ENCODE data around the gene GPR4. TPM values are rescaled to one million over a fixed set of nuclear protein-coding genes. Genes with fewer than 3 reads are reported as not detected.

Gene GPR4

GRCh38 chr19:45547965-45548609, 53.9 kb downstream of the GPR4 start:
- Histone ChIP-seq H2BK15ac (ENCODE audit: low read length) (no peak overlapping the region), H3K4me2 (ENCODE audit: insufficient read depth, low read length, poor library complexity, severe bottlenecking) (no peak overlapping the region), H3K4ac (ENCODE audit: low read length) (no peak overlapping the region), H3K18ac (ENCODE audit: low read length) (no peak overlapping the region), H3K27ac (replicated peaks; ENCODE audit: low read length) (no peak overlapping the region), H3K4me1 (ENCODE audit: control insufficient read depth in 2 of 2, insufficient read depth in 1 of 2, low read depth in 1 of 2, low read length in 2 of 2) (peaks cover 0 to 8% of the 10 kb centered on the region in 2 donors), H3K27me3 (ENCODE audit: control insufficient read depth in 3 of 3, insufficient read depth in 3 of 3, low read depth in 1 of 3, low read length in 3 of 3) (no peaks in the 10 kb centered on the region), H2BK5ac (ENCODE audit: low read length) (no peak overlapping the region), H3K4me3 (ENCODE audit: low read length in 2 of 2) (no peak overlapping the region), H2AFZ (ENCODE audit: low read length) (no peak overlapping the region), H3K36me3 (replicated peaks in 1 of 2; ENCODE audit: control insufficient read depth in 2 of 2, insufficient read depth in 2 of 2, low read length in 2 of 2) (peaks cover under 1 to 3% of the 10 kb centered on the region in 2 donors), H4K8ac (ENCODE audit: low read depth, low read length) (no peak overlapping the region), H2AK5ac (ENCODE audit: low read depth, low read length) (no peak overlapping the region), H3K9ac (ENCODE audit: low read depth, low read length, poor library complexity) (no peak overlapping the region), H3K79me1 (ENCODE audit: low read depth, low read length) (no peaks in the 10 kb centered on the region), H3K9me3 (replicated peaks in 1 of 2; ENCODE audit: control insufficient read depth in 2 of 2, insufficient read depth in 1 of 2, low read depth in 1 of 2, low read length in 2 of 2) (no peaks in the 10 kb centered on the region), H2BK12ac (ENCODE audit: low read length) (no peak overlapping the region), H4K91ac (ENCODE audit: low read depth, low read length, poor library complexity) (no peak overlapping the region), H3K23ac (ENCODE audit: low read depth, low read length, poor library complexity) (no peak overlapping the region), H3K14ac (ENCODE audit: low read length) (no peak overlapping the region), H2BK120ac (ENCODE audit: low read depth, low read length) (no peak overlapping the region)
- no peak for DNase-seq (ENCODE audit: low spot score)
- WGBS, 2 donors (ENCODE audit: extremely low coverage in 2 of 2, insufficient read length in 2 of 2, insufficient replicate concordance in 1 of 2), result no CpG with 5 or more reads among the region's 9 CpGs

GRCh38 chr19:45547211-45547770, 54.7 kb downstream of the GPR4 start:
- Histone ChIP-seq H2AFZ (ENCODE audit: low read length) (no peak overlapping the region), H2AK5ac (ENCODE audit: low read depth, low read length) (no peak overlapping the region), H2BK12ac (ENCODE audit: low read length) (no peak overlapping the region), H3K23ac (ENCODE audit: low read depth, low read length, poor library complexity) (no peak overlapping the region), H3K4me2 (ENCODE audit: insufficient read depth, low read length, poor library complexity, severe bottlenecking) (no peak overlapping the region), H3K36me3 (replicated peaks in 1 of 2; ENCODE audit: control insufficient read depth in 2 of 2, insufficient read depth in 2 of 2, low read length in 2 of 2) (no peaks in the 10 kb centered on the region), H3K27ac (replicated peaks; ENCODE audit: low read length) (no peak overlapping the region), H3K27me3 (ENCODE audit: control insufficient read depth in 3 of 3, insufficient read depth in 3 of 3, low read depth in 1 of 3, low read length in 3 of 3) (no peaks in the 10 kb centered on the region), H2BK5ac (ENCODE audit: low read length) (no peak overlapping the region), H3K4me1 (ENCODE audit: control insufficient read depth in 2 of 2, insufficient read depth in 1 of 2, low read depth in 1 of 2, low read length in 2 of 2) (peaks cover 0 to 8% of the 10 kb centered on the region in 2 donors), H4K8ac (ENCODE audit: low read depth, low read length) (no peak overlapping the region), H3K14ac (ENCODE audit: low read length) (no peak overlapping the region), H3K4ac (ENCODE audit: low read length) (no peak overlapping the region), H2BK15ac (ENCODE audit: low read length) (no peak overlapping the region), H3K9ac (ENCODE audit: low read depth, low read length, poor library complexity) (no peak overlapping the region), H3K18ac (ENCODE audit: low read length) (no peak overlapping the region), H3K9me3 (replicated peaks in 1 of 2; ENCODE audit: control insufficient read depth in 2 of 2, insufficient read depth in 1 of 2, low read depth in 1 of 2, low read length in 2 of 2) (no peaks in the 10 kb centered on the region), H3K4me3 (ENCODE audit: low read length in 2 of 2) (no peak overlapping the region), H4K91ac (ENCODE audit: low read depth, low read length, poor library complexity) (no peak overlapping the region), H3K79me1 (ENCODE audit: low read depth, low read length) (no peaks in the 10 kb centered on the region), H2BK120ac (ENCODE audit: low read depth, low read length) (no peak overlapping the region)
- no peak for DNase-seq (ENCODE audit: low spot score)
- WGBS, 2 donors (ENCODE audit: extremely low coverage in 2 of 2, insufficient read length in 2 of 2, insufficient replicate concordance in 1 of 2), result no CpG with 5 or more reads among the region's 10 CpGs

GRCh38 chr19:45542234-45542668, 59.8 kb downstream of the GPR4 start:
- peak overlapping the region; percentile 4 for H2BK15ac ChIP-seq (ENCODE audit: low read length)
- H3K4ac ChIP-seq (ENCODE audit: low read length), result no peak overlapping the region
- no peak overlapping the region for H2BK120ac ChIP-seq (ENCODE audit: low read depth, low read length)
- no peak overlapping the region for H2BK12ac ChIP-seq (ENCODE audit: low read length)
- no peaks in the 10 kb centered on the region for H3K4me1 ChIP-seq (ENCODE audit: control insufficient read depth in 2 of 2, insufficient read depth in 1 of 2, low read depth in 1 of 2, low read length in 2 of 2)
- no peak overlapping the region for H4K91ac ChIP-seq (ENCODE audit: low read depth, low read length, poor library complexity)
- H2AFZ ChIP-seq (ENCODE audit: low read length), result no peak overlapping the region
- no peaks in the 10 kb centered on the region for H3K9me3 ChIP-seq (replicated peaks in 1 of 2; ENCODE audit: control insufficient read depth in 2 of 2, insufficient read depth in 1 of 2, low read depth in 1 of 2, low read length in 2 of 2)
- H3K14ac ChIP-seq (ENCODE audit: low read length), result no peak overlapping the region
- no peak overlapping the region for H3K4me2 ChIP-seq (ENCODE audit: insufficient read depth, low read length, poor library complexity, severe bottlenecking)
- no peaks in the 10 kb centered on the region for H3K36me3 ChIP-seq (replicated peaks in 1 of 2; ENCODE audit: control insufficient read depth in 2 of 2, insufficient read depth in 2 of 2, low read length in 2 of 2)
- no peak overlapping the region for H2AK5ac ChIP-seq (ENCODE audit: low read depth, low read length)
- no peak overlapping the region for H3K9ac ChIP-seq (ENCODE audit: low read depth, low read length, poor library complexity)
- H3K18ac ChIP-seq (ENCODE audit: low read length), result no peak overlapping the region
- H3K4me3 ChIP-seq (ENCODE audit: low read length in 2 of 2), result no peak overlapping the region
- no peaks in the 10 kb centered on the region for H3K79me1 ChIP-seq (ENCODE audit: low read depth, low read length)
- H3K23ac ChIP-seq (ENCODE audit: low read depth, low read length, poor library complexity), result no peak overlapping the region
- WGBS, 2 donors (ENCODE audit: extremely low coverage in 2 of 2, insufficient read length in 2 of 2, insufficient replicate concordance in 1 of 2), result no CpG with 5 or more reads among the region's 7 CpGs
- no peak overlapping the region for H4K8ac ChIP-seq (ENCODE audit: low read depth, low read length)
- H3K27me3 ChIP-seq (ENCODE audit: control insufficient read depth in 3 of 3, insufficient read depth in 3 of 3, low read depth in 1 of 3, low read length in 3 of 3), result no peaks in the 10 kb centered on the region
- no peak overlapping the region for H3K27ac ChIP-seq (replicated peaks; ENCODE audit: low read length)
- H2BK5ac ChIP-seq (ENCODE audit: low read length), result no peak overlapping the region
- DNase-seq (ENCODE audit: low spot score), result no peak

Small RNA genes lying within 50 kb of the gene (small RNA-seq; reads per million reads assigned to genes)
- not detected for gene RN7SL836P (ENCODE audit: insufficient read depth)

Measured in neuronal stem cell (in vitro differentiated cells).